IPS-NIHi7 (cell line): ENCODE measurements around the gene PIK3CB.
A peak's percentile ranks its signal among the peaks of the same experiment; 100 is the strongest.
"Not testable (repeated sequence)": the region's sequence is repeated elsewhere in the genome, so short reads cannot be mapped to it uniquely, and the experiment has no call there.

Experiments
- DNase-seq: peaks from one replicate; pipeline ENCODE4 v3.0.0; 2012; ENCODE audit warnings: mixed read lengths; ENCODE audit errors: extremely low spot score

Gene PIK3CB

GRCh38 chr3:138681463-138682220 lies 153.1 kb downstream of the PIK3CB start:
- no peak for DNase-seq

DNA sequence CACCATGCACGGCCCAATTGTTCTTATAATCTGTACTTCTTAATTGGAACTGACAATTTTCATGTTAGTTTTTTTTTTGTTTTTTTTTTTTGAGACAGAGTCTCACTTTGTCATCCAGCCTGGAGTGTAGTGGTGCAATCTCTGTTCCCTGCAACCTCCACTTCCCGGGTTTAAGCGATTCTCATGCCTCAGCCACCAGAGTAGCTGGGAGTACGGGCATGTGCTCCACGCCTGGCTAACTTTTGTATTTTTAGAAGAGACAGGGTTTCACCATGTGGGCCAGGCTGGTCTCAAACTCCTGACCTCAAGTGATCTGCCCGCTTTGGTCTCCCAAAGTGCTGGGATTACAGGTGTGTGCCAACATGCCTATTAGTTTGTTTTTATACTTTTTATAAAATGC lies 153.8 kb downstream of the PIK3CB start:
- DNase-seq, result not testable (repeated sequence)

- DNase-seq, result no peak
Observed at GRCh38 chr3:138678874-138679392, 155.8 kb downstream of the PIK3CB start.

GRCh38 chr3:138678086-138678485 lies 156.6 kb downstream of the PIK3CB start:
- no peak for DNase-seq

DNA sequence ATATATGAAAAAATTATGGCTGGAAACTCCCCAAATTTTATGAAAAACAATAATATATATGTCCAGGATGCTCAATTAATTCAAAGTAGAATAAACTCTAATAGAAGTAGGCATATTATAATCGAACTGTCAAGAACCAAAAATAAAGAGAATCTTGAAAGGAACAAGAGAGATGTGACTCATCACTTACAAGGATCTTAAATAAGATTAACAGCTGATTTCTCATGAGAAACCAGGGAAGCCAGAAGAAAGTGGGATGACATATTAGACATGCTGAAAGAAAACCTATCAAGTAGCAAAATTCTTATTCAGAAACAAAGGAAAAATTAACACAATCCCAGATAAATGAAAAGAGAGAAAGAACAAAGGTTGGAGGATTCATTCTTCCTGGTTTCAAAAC lies 159.3 kb downstream of the PIK3CB start:
- DNase-seq, result no peak

DNA sequence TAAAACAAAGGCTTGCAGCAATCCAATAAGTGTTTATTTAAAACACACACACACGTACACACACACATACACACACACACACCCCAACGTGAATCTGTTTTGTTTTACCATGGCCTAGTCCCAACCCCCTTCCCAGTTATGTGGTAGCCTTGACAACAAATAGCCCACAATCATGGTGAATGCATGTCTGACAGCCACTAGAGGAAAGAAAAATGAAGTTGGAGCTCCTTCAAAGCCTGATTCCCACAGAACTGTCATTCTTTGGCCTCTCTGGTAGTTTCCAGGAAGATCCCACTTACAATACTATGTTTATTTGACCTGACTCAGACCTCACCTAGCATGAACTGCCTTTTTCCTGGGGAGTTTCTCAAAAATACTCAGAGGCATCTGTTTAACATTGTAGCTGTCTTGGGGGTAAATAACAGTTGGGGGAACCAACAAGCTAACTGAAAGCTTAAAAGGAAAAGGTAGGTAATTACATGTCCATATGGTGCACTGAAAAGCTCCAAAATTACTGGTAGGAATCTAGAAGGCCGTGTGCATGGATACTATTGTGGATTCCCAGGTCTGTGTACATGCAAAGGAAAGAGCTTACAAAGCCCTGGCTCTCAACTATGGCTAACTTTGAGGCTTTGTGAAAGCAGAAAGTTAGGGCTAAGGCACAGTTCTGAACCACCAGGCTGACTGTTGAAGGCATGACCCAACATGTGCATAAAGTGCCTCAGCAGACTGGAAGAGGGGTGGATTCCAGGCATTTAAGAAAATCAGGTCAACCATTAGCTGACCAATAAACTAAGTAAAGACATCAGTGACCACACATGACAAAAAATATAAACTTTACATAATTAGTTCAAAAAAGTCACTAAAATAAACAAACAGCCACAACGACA lies 160.8 kb downstream of the PIK3CB start:
- peak; percentile 23 for DNase-seq

DNA sequence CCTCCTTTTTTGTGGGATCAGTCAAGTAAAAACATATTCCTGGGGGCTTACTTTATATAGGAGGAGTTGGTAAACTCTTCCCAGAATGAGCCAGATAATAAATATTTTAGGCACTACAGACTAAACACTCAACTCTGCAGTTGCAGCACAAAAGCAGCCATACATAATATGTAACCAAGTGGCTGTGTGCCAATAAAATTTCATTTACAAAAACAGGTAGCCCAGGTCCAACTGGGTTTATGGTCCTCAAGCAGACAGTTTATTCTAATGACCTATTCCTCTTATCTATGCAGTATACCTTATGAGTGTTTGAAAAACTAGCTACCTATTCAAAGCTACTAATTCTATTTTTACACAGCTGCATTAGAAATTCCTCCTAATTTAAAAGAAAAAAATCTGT lies 164.3 kb downstream of the PIK3CB start:
- DNase-seq, result no peak

DNA sequence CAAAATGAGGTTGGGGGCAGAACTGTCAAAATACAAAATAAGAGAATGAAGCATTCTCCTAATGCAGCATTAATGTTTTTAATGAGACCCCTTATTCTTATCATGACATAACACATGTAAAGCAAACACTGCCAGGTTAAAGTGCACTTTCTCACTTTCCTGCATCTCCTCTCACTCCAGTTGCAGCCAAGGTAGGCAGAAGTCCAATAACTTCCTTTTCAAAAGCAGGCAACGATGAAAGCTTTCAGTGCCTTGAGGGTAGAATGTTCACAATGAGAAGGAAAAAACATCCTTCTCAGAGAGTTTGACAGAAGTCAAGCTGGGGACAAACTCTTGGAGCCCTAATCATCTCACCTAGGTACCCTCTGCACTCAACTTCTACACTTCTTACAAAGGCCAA lies 166.6 kb downstream of the PIK3CB start:
- DNase-seq, result no peak

DNA sequence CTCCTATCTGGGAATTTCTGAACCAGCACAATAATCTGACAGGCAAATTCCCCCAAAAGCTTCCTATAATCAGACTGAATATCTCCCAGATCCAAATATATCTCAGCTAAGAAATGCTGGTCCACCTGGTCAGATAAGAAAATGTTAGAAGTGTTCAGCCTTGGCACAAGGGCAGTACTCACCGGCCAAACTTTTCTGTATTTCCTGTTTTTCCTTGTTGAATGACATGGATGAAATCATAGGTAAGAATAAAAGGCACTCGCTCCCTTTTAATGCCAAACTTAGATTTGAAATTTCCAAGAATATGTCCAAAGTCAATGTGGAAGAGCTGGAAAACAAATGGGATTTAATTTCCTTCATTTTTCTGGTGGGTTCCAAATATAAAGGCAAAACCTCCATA lies 177.2 kb downstream of the PIK3CB start:
- DNase-seq, result no peak

- no peak for DNase-seq
Observed at GRCh38 chr3:138653567-138653966, 181.2 kb downstream of the PIK3CB start.

GRCh38 chr3:138649134-138649533 lies 185.6 kb downstream of the PIK3CB start:
- no peak for DNase-seq

DNA sequence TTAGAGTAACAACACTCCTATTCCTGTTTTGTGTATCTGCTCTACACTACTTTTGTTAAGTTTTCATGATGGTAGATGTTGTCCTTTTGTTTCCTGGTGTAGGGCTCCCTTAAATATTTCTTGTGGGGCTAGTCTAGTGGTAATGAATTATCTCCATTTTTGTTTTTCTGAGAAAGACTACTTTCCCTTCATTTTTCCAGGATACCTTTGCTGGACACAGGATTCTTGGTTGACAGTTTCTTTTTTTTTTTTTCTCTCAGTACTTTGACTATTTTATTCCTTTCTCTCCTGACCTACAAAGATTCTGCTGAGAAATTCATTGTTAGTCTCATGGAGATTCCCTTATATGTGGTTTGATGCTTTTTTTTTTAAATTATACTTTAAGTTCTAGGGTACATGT lies 188.2 kb downstream of the PIK3CB start:
- no peak for DNase-seq

DNA sequence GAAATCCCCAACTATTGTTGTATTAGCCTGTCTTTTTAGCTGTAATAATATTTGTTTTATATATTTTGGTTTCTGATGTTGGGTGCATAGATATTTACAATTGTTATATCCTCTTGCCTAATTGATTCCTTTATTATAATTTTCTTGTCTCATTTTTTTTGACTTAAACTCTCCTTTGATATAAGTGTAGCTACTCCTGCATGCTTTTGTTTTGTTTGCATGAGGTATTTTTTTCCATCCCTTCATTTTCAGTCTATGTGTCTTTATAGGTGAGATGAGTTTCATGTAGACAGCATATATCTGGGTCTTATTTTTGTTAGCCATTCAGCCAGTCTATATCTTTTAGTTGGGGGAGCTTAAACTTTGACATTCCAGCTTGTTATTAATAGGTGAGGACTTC lies 188.7 kb downstream of the PIK3CB start:
- DNase-seq, result no peak

- no peak for DNase-seq
Observed at GRCh38 chr3:138642927-138643253, 191.8 kb downstream of the PIK3CB start.

- no peak for DNase-seq
Observed at GRCh38 chr3:138642226-138642926, 192.4 kb downstream of the PIK3CB start.

DNA sequence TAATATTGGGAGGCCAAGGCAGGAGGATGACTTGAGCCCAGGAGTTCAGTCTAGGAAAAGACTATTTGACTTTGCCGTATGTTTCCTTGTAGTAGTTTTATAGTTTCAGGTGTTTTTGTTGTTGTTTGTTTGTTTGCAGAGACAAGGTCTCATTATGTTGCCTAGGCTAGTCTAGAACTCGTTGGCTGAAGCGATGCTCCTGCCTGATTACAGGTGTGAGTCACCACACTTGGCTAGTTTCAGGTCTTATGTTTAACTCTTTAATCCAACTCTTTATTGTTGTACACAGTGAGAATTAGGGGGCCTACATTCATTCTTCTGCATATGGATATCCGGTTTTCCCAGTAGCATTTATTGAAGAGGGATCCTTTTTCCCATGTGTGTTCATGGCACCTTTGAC lies 194.2 kb downstream of the PIK3CB start:
- no peak for DNase-seq

DNA sequence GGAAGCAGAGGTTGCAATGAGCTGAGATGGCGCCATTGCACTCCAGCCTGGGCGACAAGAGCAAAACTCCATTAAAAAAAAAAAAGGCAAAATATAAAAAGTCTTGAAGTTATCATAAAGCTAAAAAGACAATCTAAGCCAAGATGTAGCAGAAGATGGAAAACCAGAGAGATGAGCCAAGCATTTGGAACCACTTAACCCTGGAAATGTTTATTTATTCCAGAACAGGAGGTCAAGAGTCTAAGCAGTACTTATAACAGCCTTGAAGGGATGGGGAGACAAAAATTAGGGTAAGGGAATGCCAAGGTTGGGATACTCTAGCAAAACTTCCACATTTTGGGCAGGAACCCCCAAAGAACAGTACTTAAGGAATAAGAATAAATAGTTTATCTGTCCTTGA lies 196.1 kb downstream of the PIK3CB start:
- DNase-seq, result no peak

- DNase-seq, result no peak
Observed at GRCh38 chr3:138629526-138629925, 205.2 kb downstream of the PIK3CB start.

- no peak for DNase-seq
Observed at GRCh38 chr3:138625707-138626365, 208.9 kb downstream of the PIK3CB start.

- no peak for DNase-seq
Observed at GRCh38 chr3:138624518-138624917, 210.2 kb downstream of the PIK3CB start.

GRCh38 chr3:138620431-138620830 lies 214.3 kb downstream of the PIK3CB start:
- DNase-seq, result no peak

DNA sequence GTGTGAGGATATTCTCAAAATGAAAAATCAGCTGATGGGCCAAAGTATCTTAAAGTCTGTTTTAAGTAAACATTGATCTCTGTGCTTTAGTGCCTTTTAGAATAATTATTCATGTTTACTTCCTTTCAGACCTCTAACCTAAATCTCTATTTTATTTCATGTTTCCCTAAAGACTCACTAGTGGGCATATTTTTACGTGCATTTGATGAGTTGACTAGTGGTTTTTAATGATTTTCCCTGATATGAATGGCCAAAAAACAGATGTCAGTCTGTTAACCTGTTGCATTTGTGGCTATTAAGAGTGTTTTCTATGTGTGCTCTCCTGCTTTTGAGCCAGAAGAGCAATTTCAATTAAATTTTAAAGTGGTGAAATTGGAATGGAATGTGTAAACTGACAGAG lies 219.3 kb downstream of the PIK3CB start:
- DNase-seq, result no peak
